ENCODE measurements around the gene B4GALT5.

GRCh38 chr20:49741977-49742376 lies 28.3 kb upstream of the B4GALT5 start:
- no peak for TF ChIP-seq CBFB (CRISPR knock-in tag; IDR thresholded peaks at IDR 0.05; ENCODE audit: low read depth)
- TF ChIP-seq CTCF (IDR thresholded peaks at IDR 0.05) = no peak
- TF ChIP-seq JUN (CRISPR knock-in tag; IDR thresholded peaks at IDR 0.05) = no peak
- no peak for TF ChIP-seq MAX (CRISPR knock-in tag; IDR thresholded peaks at IDR 0.05)
- TF ChIP-seq EMX1 (CRISPR knock-in tag; IDR thresholded peaks at IDR 0.05) = no peak
- TF ChIP-seq FOXJ3 (CRISPR knock-in tag; IDR thresholded peaks at IDR 0.05; ENCODE audit: borderline replicate concordance) = no peak
- no peak for TF ChIP-seq E2F1 (CRISPR knock-in tag; IDR thresholded peaks at IDR 0.05)
